Upper lobe of left lung (tissue), 4 donors: ENCODE data around the gene BEND6.

ENCODE experiments used
- POLR2A ChIP-seq, 4 donors: fragments of 450-650 bp; IDR thresholded peaks; one replicate each; pipeline ENCODE4 v1.5.1; 2016 to 2017; ENCODE audit warnings: antibody characterized with exemption in 4 of 4, mild to moderate bottlenecking in 2 of 4
- POLR2AphosphoS5 ChIP-seq, 2 donors: sonication (generic); formaldehyde crosslinking; IDR thresholded peaks; one replicate each; pipeline ENCODE4 v1.5.1; 2017; ENCODE audit warnings: antibody characterized with exemption in 2 of 2
- TF ChIP-seq, protein P1 (sequence below), 6 experiments: fragments of 450-650 bp in 4 of 6; fragments of 200-600 bp in 2 of 6; sonication (generic) in 2 of 6; IDR thresholded peaks; one replicate each; pipeline ENCODE4 v1.5.1; 2016 to 2019; ENCODE audit warnings: antibody characterized with exemption in 6 of 6

DNA sequence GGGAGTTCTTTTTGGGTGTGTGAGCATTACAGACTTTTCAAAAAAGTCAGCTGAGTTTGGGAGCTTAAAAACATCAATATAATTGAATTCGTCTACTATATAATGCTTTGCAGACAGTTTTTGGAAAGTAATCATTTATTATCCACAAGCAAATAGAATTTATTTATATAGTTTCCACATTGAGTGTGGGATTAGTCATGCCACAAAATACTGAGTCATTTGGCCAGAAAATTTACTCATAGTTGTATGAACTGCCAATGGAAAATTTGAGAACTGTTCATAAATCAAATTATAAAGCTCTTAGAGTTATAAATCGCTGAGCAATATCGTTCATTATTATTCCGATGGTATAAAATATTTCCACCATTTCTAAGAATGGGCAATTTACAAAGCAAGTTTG, 5.0 kb downstream of the BEND6 start:
- TF ChIP-seq, protein P1, sequence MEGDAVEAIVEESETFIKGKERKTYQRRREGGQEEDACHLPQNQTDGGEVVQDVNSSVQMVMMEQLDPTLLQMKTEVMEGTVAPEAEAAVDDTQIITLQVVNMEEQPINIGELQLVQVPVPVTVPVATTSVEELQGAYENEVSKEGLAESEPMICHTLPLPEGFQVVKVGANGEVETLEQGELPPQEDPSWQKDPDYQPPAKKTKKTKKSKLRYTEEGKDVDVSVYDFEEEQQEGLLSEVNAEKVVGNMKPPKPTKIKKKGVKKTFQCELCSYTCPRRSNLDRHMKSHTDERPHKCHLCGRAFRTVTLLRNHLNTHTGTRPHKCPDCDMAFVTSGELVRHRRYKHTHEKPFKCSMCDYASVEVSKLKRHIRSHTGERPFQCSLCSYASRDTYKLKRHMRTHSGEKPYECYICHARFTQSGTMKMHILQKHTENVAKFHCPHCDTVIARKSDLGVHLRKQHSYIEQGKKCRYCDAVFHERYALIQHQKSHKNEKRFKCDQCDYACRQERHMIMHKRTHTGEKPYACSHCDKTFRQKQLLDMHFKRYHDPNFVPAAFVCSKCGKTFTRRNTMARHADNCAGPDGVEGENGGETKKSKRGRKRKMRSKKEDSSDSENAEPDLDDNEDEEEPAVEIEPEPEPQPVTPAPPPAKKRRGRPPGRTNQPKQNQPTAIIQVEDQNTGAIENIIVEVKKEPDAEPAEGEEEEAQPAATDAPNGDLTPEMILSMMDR (IDR thresholded peaks at IDR 0.05): no peak
- TF ChIP-seq POLR2A (IDR thresholded peaks at IDR 0.05) (no peak), POLR2AphosphoS5 (IDR thresholded peaks at IDR 0.05) (no peak)
